Gastroesophageal sphincter (tissue), 3 donors: Measurements from ENCODE around the gene TBC1D14.

ENCODE experiments used
- CTCF ChIP-seq, 4 experiments: fragments of 200-600 bp in 2 of 4; fragments of 450-650 bp in 2 of 4; sonication (generic) in 1 of 4; IDR thresholded peaks; one replicate each; pipeline ENCODE4 v1.5.1; 2017 to 2019; ENCODE audit warnings: antibody characterized with exemption in 4 of 4, mild to moderate bottlenecking in 2 of 4, moderate library complexity in 2 of 4
- POLR2A ChIP-seq, 2 donors: fragments of 450-650 bp; IDR thresholded peaks; one replicate each; pipeline ENCODE4 v1.6.1; 2017; ENCODE audit warnings: antibody characterized with exemption in 2 of 2, mild to moderate bottlenecking in 2 of 2, moderate library complexity in 1 of 2

GRCh38 chr4:6869944-6870343 is 39.7 kb upstream of the TBC1D14 start:
- TF ChIP-seq POLR2A (IDR thresholded peaks at IDR 0.05), result no peak
- TF ChIP-seq CTCF (IDR thresholded peaks at IDR 0.05), result no peak
